ENCODE data around the gene CNTN6. TPM values are rescaled to one million over a fixed set of nuclear protein-coding genes. Genes with fewer than 3 reads are reported as not detected.

The CNTN6 gene
- total RNA-seq, 2 experiments from 2014 or later, result not detected

DNA sequence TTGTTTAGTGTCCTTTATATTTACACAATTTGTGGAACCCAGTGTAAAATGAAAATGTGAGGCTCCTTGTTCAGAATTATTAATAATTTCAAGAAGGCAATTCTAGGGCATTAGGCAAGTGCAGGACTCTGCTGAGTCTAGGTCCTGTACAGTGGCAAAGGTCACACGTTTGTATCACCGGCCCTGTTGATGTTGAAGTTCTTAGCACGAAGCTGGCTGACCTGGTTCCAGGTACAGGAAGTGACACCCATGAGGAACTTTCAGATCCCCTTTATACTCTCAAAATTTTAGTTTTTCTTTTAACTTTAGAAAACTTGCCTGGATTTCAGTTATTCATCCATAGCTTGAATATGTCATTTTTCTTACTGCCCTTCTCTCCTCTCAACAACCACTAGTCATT, 349.4 kb downstream of the CNTN6 start:
- Mint-ChIP-seq H3K27me3 (no peaks in the 10 kb centered on the region), H3K4me3 (no peak overlapping the region), H3K36me3 (no peaks in the 10 kb centered on the region), H3K9me3 (ENCODE audit: low read depth) (no peaks in the 10 kb centered on the region), H3K4me1 (no peaks in the 10 kb centered on the region), H3K27ac (no peak overlapping the region)
- no peak for DNase-seq
- CTCF ChIA-PET, result no interaction called here
- no peak for ATAC-seq

DNA sequence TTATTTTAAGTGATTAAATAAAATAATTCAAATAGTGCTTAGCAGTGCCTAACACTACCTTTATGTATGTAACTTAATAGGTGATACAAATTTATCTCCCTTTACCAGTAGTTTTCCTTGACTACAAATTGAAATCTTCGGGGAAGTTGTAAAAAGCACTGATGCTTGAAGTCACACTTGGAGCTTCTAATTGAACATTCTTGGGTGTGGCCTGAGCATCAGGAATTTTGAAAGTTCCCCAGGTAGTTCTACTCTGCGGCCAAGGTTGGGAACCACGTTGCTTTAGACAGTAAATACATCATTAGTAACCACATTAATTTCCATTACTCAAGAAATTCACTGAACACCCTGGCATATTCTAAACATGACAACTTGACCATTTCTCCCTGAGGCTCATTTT, 351.4 kb downstream of the CNTN6 start:
- no peaks in the 10 kb centered on the region for H3K4me1 Mint-ChIP-seq
- H3K4me3 Mint-ChIP-seq, result no peak overlapping the region
- H3K9me3 Mint-ChIP-seq (ENCODE audit: low read depth), result no peaks in the 10 kb centered on the region
- DNase-seq (no peak), ATAC-seq (no peak)
- H3K27ac Mint-ChIP-seq, result no peak overlapping the region
- no peaks in the 10 kb centered on the region for H3K36me3 Mint-ChIP-seq
- CTCF ChIA-PET, result no interaction called here
- H3K27me3 Mint-ChIP-seq, result no peaks in the 10 kb centered on the region

DNA sequence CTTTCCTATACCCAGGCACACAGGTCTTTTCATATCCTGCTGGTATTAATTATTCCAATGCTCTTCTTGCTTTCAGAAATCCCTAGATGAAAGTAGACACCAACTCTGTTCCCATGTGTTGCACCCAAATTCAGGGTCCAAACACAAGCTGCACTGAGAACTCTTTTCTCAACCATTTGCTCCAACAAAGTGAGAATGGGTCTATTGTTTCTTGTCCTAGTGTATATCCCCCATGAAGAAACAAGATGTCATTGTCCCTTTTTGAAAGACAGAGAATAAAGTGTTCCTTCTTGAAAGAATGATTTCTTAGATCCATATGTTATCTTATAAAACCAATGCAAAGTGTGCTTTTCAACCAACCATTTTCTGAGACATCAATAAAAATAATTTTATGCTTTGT, 353.7 kb downstream of the CNTN6 start:
- DNase-seq (no peak), ATAC-seq (no peak)
- peaks cover 2% of the 10 kb centered on the region for H3K9me3 Mint-ChIP-seq (ENCODE audit: low read depth)
- no peak overlapping the region for H3K4me3 Mint-ChIP-seq
- H3K4me1 Mint-ChIP-seq, result no peaks in the 10 kb centered on the region
- no peak overlapping the region for H3K27ac Mint-ChIP-seq
- CTCF ChIA-PET, result no interaction called here
- H3K36me3 Mint-ChIP-seq, result no peaks in the 10 kb centered on the region
- H3K27me3 Mint-ChIP-seq, result no peaks in the 10 kb centered on the region

DNA sequence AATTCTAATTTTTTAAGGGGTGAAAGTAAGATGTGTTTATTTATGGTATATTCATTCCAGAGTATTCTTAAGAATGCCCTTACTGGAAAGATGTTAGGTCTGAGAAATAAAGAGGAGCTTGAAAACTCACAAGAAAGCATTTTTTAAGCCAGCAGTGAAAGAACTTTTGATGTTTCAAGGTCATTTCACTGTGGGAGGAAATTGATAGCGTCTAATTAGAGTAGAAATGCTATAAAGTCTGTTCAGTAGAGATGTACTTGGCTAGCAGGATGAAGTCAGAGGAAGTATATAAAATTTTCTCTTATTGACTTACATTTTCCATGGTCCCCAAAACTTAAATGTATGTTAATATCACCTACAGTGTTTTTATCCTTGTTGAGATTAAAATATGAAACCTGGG, 354.6 kb downstream of the CNTN6 start:
- H3K4me1 Mint-ChIP-seq, result no peaks in the 10 kb centered on the region
- CTCF ChIA-PET, result no interaction called here

DNA sequence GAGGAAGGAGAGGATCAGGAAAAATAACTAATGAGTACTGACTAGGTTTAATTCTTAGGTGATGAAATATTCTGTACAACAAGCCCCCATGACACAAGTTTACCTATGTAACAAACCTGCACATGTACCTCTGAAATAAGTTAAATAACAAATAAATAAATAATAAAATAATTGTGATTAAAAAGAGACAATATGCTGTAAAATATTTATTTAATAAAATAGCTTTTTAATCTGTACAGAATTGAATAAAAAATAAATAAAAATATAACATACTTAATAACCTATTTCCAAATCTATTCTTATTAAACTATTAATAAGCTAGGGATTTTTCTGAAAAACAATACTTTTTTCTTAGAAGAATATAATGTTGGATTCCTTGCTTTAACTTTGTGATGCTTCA, 355.6 kb downstream of the CNTN6 start:
- no peaks in the 10 kb centered on the region for H3K36me3 Mint-ChIP-seq
- H3K4me3 Mint-ChIP-seq, result no peak overlapping the region
- H3K4me1 Mint-ChIP-seq, result no peaks in the 10 kb centered on the region
- DNase-seq, result no peak
- H3K27me3 Mint-ChIP-seq, result no peaks in the 10 kb centered on the region
- no peak overlapping the region for H3K27ac Mint-ChIP-seq
- H3K9me3 Mint-ChIP-seq (ENCODE audit: low read depth), result peaks cover 2% of the 10 kb centered on the region
- no peak for ATAC-seq
- CTCF ChIA-PET, result no interaction called here

More for the DNA sequence above, 354.6 kb downstream of the CNTN6 start:
- Mint-ChIP-seq H3K27ac (no peak overlapping the region), H3K27me3 (no peaks in the 10 kb centered on the region), H3K4me3 (no peak overlapping the region), H3K9me3 (ENCODE audit: low read depth) (peaks cover 2% of the 10 kb centered on the region), H3K36me3 (no peaks in the 10 kb centered on the region)
- DNase-seq, result no peak
- no peak for ATAC-seq

All from activated CD8-positive, alpha-beta memory T cell treated with anti-CD3 and anti-CD28 coated beads, Interleukin-2, amount 10 ng/mL, durations not matched to agents 7 days and 5 days (primary cell).